ENCODE measurements around the gene NTN4. TPM values are rescaled to one million over a fixed set of nuclear protein-coding genes. Genes with fewer than 3 reads are reported as not detected.

NTN4 gene
- total and polyA plus RNA-seq, 8 donors: 14.6 to 63.9 (median 21.1) TPM

GRCh38 chr12:95674631-95675030 lies 115.9 kb downstream of the NTN4 start:
- H3K27ac ChIP-seq: peak overlapping the region in 1 of 4 donors; percentile 6
- peaks cover 0 to 16% (median 0%) of the 10 kb centered on the region in 3 donors for H3K36me3 ChIP-seq
- no peak overlapping the region for H3K4me3 ChIP-seq
- TF ChIP-seq, protein P1, sequence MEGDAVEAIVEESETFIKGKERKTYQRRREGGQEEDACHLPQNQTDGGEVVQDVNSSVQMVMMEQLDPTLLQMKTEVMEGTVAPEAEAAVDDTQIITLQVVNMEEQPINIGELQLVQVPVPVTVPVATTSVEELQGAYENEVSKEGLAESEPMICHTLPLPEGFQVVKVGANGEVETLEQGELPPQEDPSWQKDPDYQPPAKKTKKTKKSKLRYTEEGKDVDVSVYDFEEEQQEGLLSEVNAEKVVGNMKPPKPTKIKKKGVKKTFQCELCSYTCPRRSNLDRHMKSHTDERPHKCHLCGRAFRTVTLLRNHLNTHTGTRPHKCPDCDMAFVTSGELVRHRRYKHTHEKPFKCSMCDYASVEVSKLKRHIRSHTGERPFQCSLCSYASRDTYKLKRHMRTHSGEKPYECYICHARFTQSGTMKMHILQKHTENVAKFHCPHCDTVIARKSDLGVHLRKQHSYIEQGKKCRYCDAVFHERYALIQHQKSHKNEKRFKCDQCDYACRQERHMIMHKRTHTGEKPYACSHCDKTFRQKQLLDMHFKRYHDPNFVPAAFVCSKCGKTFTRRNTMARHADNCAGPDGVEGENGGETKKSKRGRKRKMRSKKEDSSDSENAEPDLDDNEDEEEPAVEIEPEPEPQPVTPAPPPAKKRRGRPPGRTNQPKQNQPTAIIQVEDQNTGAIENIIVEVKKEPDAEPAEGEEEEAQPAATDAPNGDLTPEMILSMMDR (IDR thresholded peaks at IDR 0.05): no peak
- WGBS, 2 donors: 18 to 23% methylated on average over 1 of the region's 1 CpG
- intact Hi-C loops (cut with DNase I): no loop called here
- no peaks in the 10 kb centered on the region for H3K9me3 ChIP-seq
- ATAC-seq (peak in 3 of 4 donors; percentile 32 to 61 (median 45)), DNase-seq (no peak), FAIRE-seq (no peak)
- H3K27me3 ChIP-seq: no peaks in the 10 kb centered on the region
- peaks cover 6 to 10% (median 8%) of the 10 kb centered on the region in 3 donors for H3K4me1 ChIP-seq

GRCh38 chr12:95674163-95674562 lies 116.4 kb downstream of the NTN4 start:
- peaks cover 6 to 12% (median 10%) of the 10 kb centered on the region in 3 donors for H3K4me1 ChIP-seq
- no peak overlapping the region for H3K4me3 ChIP-seq
- peaks cover 0 to 13% (median 0%) of the 10 kb centered on the region in 3 donors for H3K36me3 ChIP-seq
- no peaks in the 10 kb centered on the region for H3K9me3 ChIP-seq
- H3K27me3 ChIP-seq: no peaks in the 10 kb centered on the region
- DNase-seq (no peak), ATAC-seq (peak in 1 of 4 donors; percentile 18), FAIRE-seq (no peak)
- TF ChIP-seq, protein P1 (IDR thresholded peaks at IDR 0.05): no peak
- intact Hi-C loops (cut with DNase I): no loop called here
- peak overlapping the region in 1 of 4 donors; percentile 6 for H3K27ac ChIP-seq

GRCh38 chr12:95673576-95673975 lies 117.0 kb downstream of the NTN4 start:
- ATAC-seq (no peak), DNase-seq (no peak), FAIRE-seq (no peak)
- H3K9me3 ChIP-seq: no peaks in the 10 kb centered on the region
- WGBS, 2 donors: 90 to 93% methylated on average over 2 of the region's 2 CpGs
- TF ChIP-seq, protein P1 (IDR thresholded peaks at IDR 0.05): no peak
- H3K27me3 ChIP-seq: no peaks in the 10 kb centered on the region
- H3K4me1 ChIP-seq: peaks cover 6 to 18% (median 10%) of the 10 kb centered on the region in 3 donors
- peaks cover 0 to 13% (median 0%) of the 10 kb centered on the region in 3 donors for H3K36me3 ChIP-seq
- H3K27ac ChIP-seq: no peak overlapping the region
- intact Hi-C loops (cut with DNase I): no loop called here
- H3K4me3 ChIP-seq: no peak overlapping the region

GRCh38 chr12:95672166-95672565 lies 118.4 kb downstream of the NTN4 start:
- Histone ChIP-seq H3K27ac (no peak overlapping the region), H3K4me1 (peaks cover 6 to 23% (median 14%) of the 10 kb centered on the region in 3 donors), H3K4me3 (no peak overlapping the region), H3K27me3 (no peaks in the 10 kb centered on the region), H3K36me3 (peaks cover 0 to 13% (median 0%) of the 10 kb centered on the region in 3 donors), H3K9me3 (no peaks in the 10 kb centered on the region)
- TF ChIP-seq, protein P1 (IDR thresholded peaks at IDR 0.05): no peak
- DNase-seq (peak in 1 of 6 donors; percentile 48), FAIRE-seq (no peak), ATAC-seq (no peak)
- intact Hi-C loops (cut with DNase I): no loop called here
- 95 to 98% methylated on average over 21 of the region's 21 CpGs for WGBS, 2 donors

- no peak for FAIRE-seq
Observed at GRCh38 chr12:95671265-95671664, 119.3 kb downstream of the NTN4 start.

More at GRCh38 chr12:95671265-95671664, 119.3 kb downstream of the NTN4 start:
- no peaks in the 10 kb centered on the region for H3K9me3 ChIP-seq
- no peak overlapping the region for H3K4me3 ChIP-seq
- WGBS, 2 donors: 95 to 99% methylated on average over 6 of the region's 6 CpGs
- intact Hi-C loops (cut with DNase I): no loop called here
- H3K27ac ChIP-seq: no peak overlapping the region
- DNase-seq (no peak), ATAC-seq (no peak)
- H3K36me3 ChIP-seq: peaks cover 0 to 13% (median 0%) of the 10 kb centered on the region in 3 donors
- TF ChIP-seq, protein P1 (IDR thresholded peaks at IDR 0.05): no peak
- peaks cover 6 to 23% (median 14%) of the 10 kb centered on the region in 3 donors for H3K4me1 ChIP-seq
- H3K27me3 ChIP-seq: no peaks in the 10 kb centered on the region

Measured in pancreas (tissue), 10 donors.